A549 (cell line): ENCODE measurements around the gene HAS3. TPM values are rescaled to one million over a fixed set of nuclear protein-coding genes. Genes with fewer than 3 reads are reported as not detected.
A peak's percentile ranks its signal among the peaks of the same experiment; 100 is the strongest.

Experiments
- ATAC-seq, 2 experiments: fragments of 200-7000 bp in 1 of 2; fragments of >200 bp in 1 of 2; cut with Nextera tagmentation in 1 of 2; cut with Tn5 transposase in 1 of 2; 3 replicates each; pipeline versions ENCODE4 v1.8.0 to v1.9.1; 2018 to 2020; ENCODE audit warnings: mild to moderate bottlenecking in 1 of 2, moderate library complexity in 1 of 2
- CTCF ChIA-PET: fragments of 300-600 bp; sonication (Branson Sonifier 250); formaldehyde crosslinking; extraction: SDS; loops from one replicate; lab custom pipeline; 2021; ENCODE audit warnings: antibody characterized with exemption, inconsistent platforms; lab: Yijun Ruan, JAX
- POLR2A ChIA-PET: fragments of 350-600 bp; formaldehyde crosslinking; extraction: SDS; loops from one replicate; lab custom pipeline; 2021; ENCODE audit warnings: antibody characterized with exemption, inconsistent platforms; lab: Yijun Ruan, JAX
- DNase-seq, 2 experiments: peaks; one replicate each; pipeline versions ENCODE4 v3.0.0 to v3.0.0-alpha.2; 2011 to 2016; ENCODE audit warnings: low read depth in 1 of 2, low spot score in 1 of 2
- FAIRE-seq: peaks from 2 replicates; lab custom pipeline; 2011; peaks lifted over from hg19 to GRCh38; lab: Jason Lieb, UNC
- H3K27ac ChIP-seq, 2 experiments: fragments of >200 bp; sonication (Bioruptor Twin); formaldehyde crosslinking; 3 replicates each; pipeline ENCODE4 v1.5.1; 2016 to 2017
- H3K4me1 ChIP-seq: fragments of >200 bp; sonication (Bioruptor Twin); formaldehyde crosslinking; 3 replicates; pipeline ENCODE4 v1.6.1; 2016
- H3K4me2 ChIP-seq: fragments of >200 bp; sonication (Bioruptor Twin); formaldehyde crosslinking; 3 replicates; pipeline ENCODE4 v1.6.1; 2016
- H3K4me3 ChIP-seq: fragments of >200 bp; sonication (Bioruptor Twin); formaldehyde crosslinking; 3 replicates; pipeline ENCODE4 v1.5.1; 2016
- H3K9me3 ChIP-seq: fragments of >200 bp; sonication (Bioruptor Twin); formaldehyde crosslinking; 3 replicates; pipeline ENCODE4 v1.6.1; 2016
- BHLHE40 ChIP-seq: IDR thresholded peaks from 2 replicates; pipeline ENCODE4 v1.6.1; 2012; ENCODE audit warnings: low read depth, low read length, inconsistent platforms
- CBX8 ChIP-seq: fragments of 200-600 bp; sonication (generic); IDR thresholded peaks from 2 replicates; pipeline ENCODE4 v1.6.1; 2016
- EHF ChIP-seq: fragments of 250-450 bp; sonication (Bioruptor Pico); IDR thresholded peaks from 2 replicates; pipeline ENCODE4 v1.5.0; 2020; ENCODE audit warnings: mild to moderate bottlenecking
- EHMT2 ChIP-seq: fragments of 200-600 bp; sonication (generic); IDR thresholded peaks from 2 replicates; pipeline ENCODE4 v1.6.1; 2016; ENCODE audit warnings: antibody characterized with exemption, low read depth, mild to moderate bottlenecking, moderate library complexity
- FOSL2 ChIP-seq, 2 experiments: fragments of 450-650 bp in 1 of 2; fragments of >200 bp in 1 of 2; sonication (Bioruptor Twin) in 1 of 2; formaldehyde crosslinking; IDR thresholded peaks; 2 replicates each; pipeline versions ENCODE4 v1.5.0 to v1.6.1; 2016 to 2020; ENCODE audit warnings: mild to moderate bottlenecking in 1 of 2, moderate library complexity in 1 of 2
- FOXS1 ChIP-seq: fragments of 250-450 bp; sonication (Bioruptor Pico); IDR thresholded peaks from 2 replicates; pipeline ENCODE4 v1.5.0; 2020; ENCODE audit warnings: mild to moderate bottlenecking, moderate library complexity
- GATA3 ChIP-seq: IDR thresholded peaks from 2 replicates; pipeline ENCODE4 v1.6.1; 2012; ENCODE audit warnings: borderline replicate concordance
- HOXB13 ChIP-seq: fragments of 250-450 bp; sonication (Bioruptor Pico); IDR thresholded peaks from 2 replicates; pipeline ENCODE4 v1.5.0; 2020; ENCODE audit warnings: low read depth, mild to moderate bottlenecking, moderate library complexity
- JUN ChIP-seq, 2 experiments: fragments of >200 bp; sonication (Bioruptor Twin); formaldehyde crosslinking; IDR thresholded peaks; 2 replicates in 1 of 2; 3 replicates in 1 of 2; pipeline ENCODE4 v1.6.1; 2016 to 2017
- JUNB ChIP-seq: fragments of >200 bp; sonication (Bioruptor Twin); formaldehyde crosslinking; IDR thresholded peaks from 2 replicates; pipeline ENCODE4 v1.6.1; 2016
- MAZ ChIP-seq: fragments of 150-350 bp; IDR thresholded peaks from 2 replicates; pipeline ENCODE4 v1.6.1; 2014; ENCODE audit warnings: antibody characterized with exemption, low read depth, low read length, borderline replicate concordance
- MYC ChIP-seq: IDR thresholded peaks from 2 replicates; pipeline ENCODE4 v1.6.1; 2012; ENCODE audit warnings: mild to moderate bottlenecking, inconsistent platforms, low read length, improper control_type of control experiment, borderline replicate concordance
- NFE2L2 ChIP-seq: fragments of 150-350 bp; conservative IDR thresholded peaks from 2 replicates; pipeline ENCODE4 v1.6.1; 2014; ENCODE audit warnings: low read length
- PHF8 ChIP-seq: fragments of 200-600 bp; sonication (generic); IDR thresholded peaks from 2 replicates; pipeline ENCODE4 v1.6.1; 2016; ENCODE audit warnings: low read depth, mild to moderate bottlenecking, antibody characterized with exemption, moderate library complexity, borderline replicate concordance
- POLR2A ChIP-seq: IDR thresholded peaks from 2 replicates; pipeline ENCODE4 v1.6.1; 2012; ENCODE audit warnings: mild to moderate bottlenecking, low read length
- POLR2AphosphoS2 ChIP-seq: conservative IDR thresholded peaks from 2 replicates; pipeline ENCODE4 v1.6.1; 2012; ENCODE audit warnings: low read length, improper control_type of control experiment, inconsistent platforms
- RARB ChIP-seq: fragments of 250-450 bp; sonication (Bioruptor Pico); IDR thresholded peaks from 2 replicates; pipeline ENCODE4 v1.8.0; 2021; ENCODE audit warnings: mild to moderate bottlenecking, moderate library complexity
- TP53 ChIP-seq: fragments of 250-450 bp; sonication (Bioruptor Pico); IDR thresholded peaks from 2 replicates; pipeline ENCODE4 v1.5.0; 2021; ENCODE audit warnings: mild to moderate bottlenecking, moderate library complexity
- ZC3H11A ChIP-seq: fragments of 450-650 bp; IDR thresholded peaks from 2 replicates; pipeline ENCODE4 v1.6.1; 2014; ENCODE audit warnings: antibody characterized with exemption, mild to moderate bottlenecking
- WGBS: methylation state at CpG from one replicate; pipeline ENCODE4 v1.1.6; 2017; ENCODE audit errors: missing lambda C conversion rate; 5-methylcytosine and 5-hydroxymethylcytosine counted together
- polyA plus RNA-seq, 4 experiments: library from polyadenylated mRNA; depleted of rRNA in 3 of 4; stranded (reverse); fragments of >200 nt; fragmentation: RNase III in 1 of 4; extraction: RNeasy Plus Mini Kit Qiagen cat#74134 plus additional on column Dnase treatment in 1 of 4; gene quantifications; 2 replicates in 3 of 4; 3 replicates in 1 of 4; pipeline ENCODE4 v1.2.3, GENCODE V29; 2011 to 2017
- TF ChIP-seq, protein P1 (sequence below): IDR thresholded peaks from 2 replicates; pipeline ENCODE4 v1.6.1; 2012
- TF ChIP-seq, protein P2 (sequence below): fragments of 450-650 bp; IDR thresholded peaks from 2 replicates; pipeline ENCODE4 v1.6.1; 2014; ENCODE audit warnings: antibody characterized with exemption
- TF ChIP-seq, protein P3 (sequence below): fragments of >200 bp; sonication (Bioruptor Twin); formaldehyde crosslinking; IDR thresholded peaks from 3 replicates; pipeline ENCODE4 v1.6.1; 2016
- TF ChIP-seq, protein P4 (sequence below): IDR thresholded peaks from 2 replicates; pipeline ENCODE4 v1.6.1; 2012

Gene HAS3
- polyA plus RNA-seq, 2 of the 4 experiments (the other 2 are of a cell fraction) = 9.1 to 12.4 TPM

DNA sequence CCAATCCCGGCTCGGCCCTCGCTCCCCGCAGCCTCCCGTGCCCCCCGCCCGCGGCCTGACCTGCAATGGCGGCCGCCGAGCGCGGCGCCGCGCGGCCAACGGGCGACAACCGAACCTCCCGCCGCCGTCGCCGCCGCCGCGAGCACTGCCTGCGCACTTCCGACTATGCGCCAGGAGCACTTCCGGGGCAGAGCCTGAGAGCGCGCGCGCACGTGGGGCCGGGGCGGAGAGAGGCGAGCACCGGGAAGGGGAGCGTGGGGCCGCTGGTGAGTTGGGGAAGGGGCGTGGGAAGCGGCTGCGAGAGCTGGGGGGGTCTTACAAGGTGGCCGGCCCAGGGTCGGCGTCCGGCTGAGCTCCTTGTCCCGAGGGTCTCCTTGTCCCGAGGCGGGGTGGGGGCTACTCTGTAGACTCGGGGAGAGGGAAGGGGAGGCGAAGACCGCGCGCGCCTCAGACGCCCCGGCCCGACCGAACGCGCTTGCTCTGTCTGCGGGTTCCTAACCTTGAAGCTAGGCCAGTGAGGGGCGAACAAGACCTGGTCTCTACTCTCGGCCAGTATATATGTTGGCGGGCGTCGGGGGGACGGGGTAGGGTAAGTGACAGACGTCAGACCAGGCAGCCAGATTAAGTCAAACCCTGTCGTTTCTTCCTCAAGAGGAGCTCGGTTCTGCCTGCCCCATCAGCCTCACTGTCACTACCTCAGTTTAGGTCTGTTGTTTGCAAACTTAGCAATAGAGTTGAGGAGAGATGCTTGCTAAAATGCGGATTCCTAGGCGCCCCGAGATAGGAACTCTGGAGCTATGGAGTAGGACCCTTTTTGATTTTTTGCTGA, 27.2 kb downstream of the HAS3 start, which contains the start of the genes CHTF8 and UTP4:
TSS of gene CHTF8 (minus strand) at position 165 of the 829 bp plus-strand sequence. CDS start 11,130 bp downstream, outside the sequence.
TSS of gene UTP4 (plus strand) at position 226 of the 829 bp plus-strand sequence. CDS start 811 bp downstream, outside the sequence.
- no peaks in the 10 kb centered on the region for H3K9me3 ChIP-seq
- WGBS = 2% methylated on average over 26 of the region's 78 CpGs

DNA sequence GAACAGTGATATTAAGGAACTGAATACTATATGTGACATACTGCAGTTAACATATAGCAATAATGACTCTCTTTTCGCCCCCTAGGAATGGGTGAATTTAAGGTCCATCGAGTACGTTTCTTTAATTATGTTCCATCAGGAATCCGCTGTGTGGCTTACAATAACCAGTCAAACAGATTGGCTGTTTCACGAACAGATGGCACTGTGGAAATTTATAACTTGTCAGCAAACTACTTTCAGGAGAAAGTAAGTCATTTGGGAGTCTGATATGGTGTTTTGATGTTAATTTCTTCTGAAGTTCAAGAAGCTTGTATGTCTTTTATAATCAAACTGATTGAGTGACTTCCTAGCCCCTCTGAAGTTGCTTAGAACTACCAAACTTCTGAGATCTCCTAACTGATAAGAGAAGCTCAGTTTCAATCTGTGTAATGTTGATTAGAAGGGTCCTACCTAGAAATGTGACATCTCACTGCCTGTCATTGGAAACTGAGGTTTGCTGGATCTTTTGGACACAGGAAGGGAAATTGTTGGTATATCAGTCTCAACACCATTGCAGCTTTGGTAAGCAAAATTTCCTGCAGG, 28.0 kb downstream of the HAS3 start:
- peak overlapping the region; percentile 88 for H3K4me2 ChIP-seq
- H3K27ac ChIP-seq = peak overlapping the region; percentile 93 to 96
- H3K9me3 ChIP-seq = no peaks in the 10 kb centered on the region
- no peak for ATAC-seq
- no peak for FAIRE-seq
- peak overlapping the region; percentile 79 for H3K4me3 ChIP-seq
- 13% methylated on average over 5 of the region's 5 CpGs for WGBS
- CTCF ChIA-PET = interaction anchor here (0.6 to 1.8 kb wide), 7 partner anchors 9 to 290 kb away, joined by 3 to 11 read pairs (median 4); partner anchors contain the start of gene TANGO6
- no peak for DNase-seq
- POLR2A ChIA-PET = no interaction called here
- TF ChIP-seq JUNB (no peak), HOXB13 (no peak), BHLHE40 (no peak), ZC3H11A (no peak), EHF (CRISPR knock-in tag) (no peak)
- TF ChIP-seq, protein P1, sequence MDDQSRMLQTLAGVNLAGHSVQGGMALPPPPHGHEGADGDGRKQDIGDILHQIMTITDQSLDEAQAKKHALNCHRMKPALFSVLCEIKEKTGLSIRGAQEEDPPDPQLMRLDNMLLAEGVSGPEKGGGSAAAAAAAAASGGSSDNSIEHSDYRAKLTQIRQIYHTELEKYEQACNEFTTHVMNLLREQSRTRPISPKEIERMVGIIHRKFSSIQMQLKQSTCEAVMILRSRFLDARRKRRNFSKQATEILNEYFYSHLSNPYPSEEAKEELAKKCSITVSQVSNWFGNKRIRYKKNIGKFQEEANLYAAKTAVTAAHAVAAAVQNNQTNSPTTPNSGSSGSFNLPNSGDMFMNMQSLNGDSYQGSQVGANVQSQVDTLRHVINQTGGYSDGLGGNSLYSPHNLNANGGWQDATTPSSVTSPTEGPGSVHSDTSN = no peak
- H3K4me1 ChIP-seq = peaks cover 26% of the 10 kb centered on the region

More for the DNA sequence above, 27.2 kb downstream of the HAS3 start, which contains the start of the genes CHTF8 and UTP4:
- no peak for TF ChIP-seq GATA3
- peak; percentile 97 for TF ChIP-seq MYC
- TF ChIP-seq TP53 = peak; percentile 53; the same call in 1 of the 2 replicates
- no peak for TF ChIP-seq CBX8
- TF ChIP-seq MAZ = 0 out of 2 replicates have a peak, but pooled peaks have one; percentile 9
- TF ChIP-seq POLR2A = peak; percentile 85
- TF ChIP-seq RARB (CRISPR knock-in tag) = no peak
- TF ChIP-seq, protein P2, sequence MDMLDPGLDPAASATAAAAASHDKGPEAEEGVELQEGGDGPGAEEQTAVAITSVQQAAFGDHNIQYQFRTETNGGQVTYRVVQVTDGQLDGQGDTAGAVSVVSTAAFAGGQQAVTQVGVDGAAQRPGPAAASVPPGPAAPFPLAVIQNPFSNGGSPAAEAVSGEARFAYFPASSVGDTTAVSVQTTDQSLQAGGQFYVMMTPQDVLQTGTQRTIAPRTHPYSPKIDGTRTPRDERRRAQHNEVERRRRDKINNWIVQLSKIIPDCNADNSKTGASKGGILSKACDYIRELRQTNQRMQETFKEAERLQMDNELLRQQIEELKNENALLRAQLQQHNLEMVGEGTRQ = peak; percentile 51; the same call in 1 of the 2 replicates
- TF ChIP-seq FOXS1 (CRISPR knock-in tag) = no peak
- no peak for TF ChIP-seq EHMT2
- peak; percentile 55 to 98 for TF ChIP-seq JUN (IDR thresholded peaks at IDR 0.05)
- TF ChIP-seq, protein P3, sequence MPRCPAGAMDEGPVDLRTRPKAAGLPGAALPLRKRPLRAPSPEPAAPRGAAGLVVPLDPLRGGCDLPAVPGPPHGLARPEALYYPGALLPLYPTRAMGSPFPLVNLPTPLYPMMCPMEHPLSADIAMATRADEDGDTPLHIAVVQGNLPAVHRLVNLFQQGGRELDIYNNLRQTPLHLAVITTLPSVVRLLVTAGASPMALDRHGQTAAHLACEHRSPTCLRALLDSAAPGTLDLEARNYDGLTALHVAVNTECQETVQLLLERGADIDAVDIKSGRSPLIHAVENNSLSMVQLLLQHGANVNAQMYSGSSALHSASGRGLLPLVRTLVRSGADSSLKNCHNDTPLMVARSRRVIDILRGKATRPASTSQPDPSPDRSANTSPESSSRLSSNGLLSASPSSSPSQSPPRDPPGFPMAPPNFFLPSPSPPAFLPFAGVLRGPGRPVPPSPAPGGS = peak; percentile 96
- TF ChIP-seq POLR2AphosphoS2 = no peak
- TF ChIP-seq, protein P4, sequence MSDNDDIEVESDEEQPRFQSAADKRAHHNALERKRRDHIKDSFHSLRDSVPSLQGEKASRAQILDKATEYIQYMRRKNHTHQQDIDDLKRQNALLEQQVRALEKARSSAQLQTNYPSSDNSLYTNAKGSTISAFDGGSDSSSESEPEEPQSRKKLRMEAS = peak; percentile 98
- TF ChIP-seq NFE2L2 = no peak
- peak; percentile 70; the same call in 1 of the 2 replicates for TF ChIP-seq PHF8
- TF ChIP-seq FOSL2 (IDR thresholded peaks at IDR 0.05) = no peak
- 0 out of 2 replicates have a peak, but pooled peaks have one; percentile 16 for TF ChIP-seq FOSL2 (CRISPR knock-in tag; IDR thresholded peaks at IDR 0.05)
- peak; percentile 96 for ATAC-seq
- POLR2A ChIA-PET = interaction anchor here (0.5 to 0.6 kb wide), 2 partner anchors 19 to 285 kb away, joined by 3 read pairs; no protein-coding TSS in a partner anchor
- Histone ChIP-seq H3K4me2 (peak within 1 kb of the TSS; percentile 88), H3K4me1 (peaks cover 26% of the 10 kb centered on the region), H3K4me3 (peak within 1 kb of the TSS; percentile 79), H3K27ac (peak within 1 kb of the TSS; percentile 93 to 96)
- CTCF ChIA-PET = interaction anchor here (0.5 to 1.4 kb wide), 7 partner anchors 11 to 289 kb away, joined by 3 to 5 read pairs (median 4); partner anchors contain the start of gene TANGO6
- no peak for FAIRE-seq
- peak; percentile 85 to 88 for DNase-seq
